A673 (cell line): ENCODE results near the gene SLC19A1. TPM values are rescaled to one million over a fixed set of nuclear protein-coding genes. Genes with fewer than 3 reads are reported as not detected.

ENCODE experiments used
- BruUV-seq: library from RNA; stranded (reverse); fragments of 400-500 nt; replicated peaks from 2 replicates; lab custom pipeline; 2021; lab: Mats Ljungman, UMichigan
- CTCF ChIA-PET: fragments of 300-600 bp; sonication (Branson Sonifier 250); formaldehyde crosslinking; loops from one replicate; lab custom pipeline; 2022; ENCODE audit warnings: antibody characterized with exemption; lab: Charles Lee
- POLR2A ChIA-PET: fragments of 300-600 bp; sonication (Branson Sonifier 250); formaldehyde crosslinking; loops from one replicate; lab custom pipeline; 2022; ENCODE audit warnings: antibody characterized with exemption; ENCODE audit not compliant: low non-redundant PET; lab: Charles Lee
- DNase-seq: peaks from one replicate; pipeline ENCODE4 v3.0.0-alpha.2; 2015; ENCODE audit warnings: low spot score
- H3K27ac ChIP-seq: fragments of 200-600 bp; sonication (generic); 2 replicates; pipeline ENCODE4 v1.5.1; 2016; ENCODE audit warnings: mixed run types, low read depth, mild to moderate bottlenecking, mixed read lengths, antibody characterized with exemption, low read length; ENCODE audit not compliant: poor library complexity, severe bottlenecking
- H3K27me3 ChIP-seq: fragments of 200-600 bp; sonication (generic); replicated peaks from 2 replicates; pipeline ENCODE4 v1.6.1; 2017; ENCODE audit warnings: mixed run types, low read depth, mild to moderate bottlenecking, mixed read lengths, antibody characterized with exemption, low read length; ENCODE audit not compliant: insufficient read depth, poor library complexity
- H3K36me3 ChIP-seq: fragments of 200-600 bp; sonication (generic); 2 replicates; pipeline ENCODE4 v1.6.1; 2016; ENCODE audit warnings: mixed run types, mild to moderate bottlenecking, mixed read lengths, antibody characterized with exemption, low read length; ENCODE audit not compliant: insufficient read depth, poor library complexity, severe bottlenecking
- H3K4me1 ChIP-seq: fragments of 200-600 bp; sonication (generic); 2 replicates; pipeline ENCODE4 v1.6.1; 2017; ENCODE audit warnings: mixed run types, mild to moderate bottlenecking, mixed read lengths, antibody characterized with exemption, low read length; ENCODE audit not compliant: insufficient read depth, poor library complexity, severe bottlenecking
- H3K4me3 ChIP-seq: fragments of 200-600 bp; sonication (generic); 2 replicates; pipeline ENCODE4 v1.5.1; 2016; ENCODE audit warnings: low read depth, mixed run types, mild to moderate bottlenecking, mixed read lengths, low read length; ENCODE audit not compliant: poor library complexity, severe bottlenecking
- H3K9me3 ChIP-seq: fragments of 200-600 bp; sonication (generic); 2 replicates; pipeline ENCODE4 v1.6.1; 2016; ENCODE audit warnings: mixed run types, low read depth, mild to moderate bottlenecking, mixed read lengths, antibody characterized with exemption, low read length; ENCODE audit not compliant: poor library complexity, severe bottlenecking
- EZH2 ChIP-seq: fragments of 200-600 bp; sonication (generic); IDR thresholded peaks from 2 replicates; pipeline ENCODE4 v1.6.1; 2017; ENCODE audit warnings: borderline replicate concordance, low read depth, mild to moderate bottlenecking, mixed read lengths, antibody characterized with exemption, low read length; ENCODE audit not compliant: poor library complexity, severe bottlenecking
- intact Hi-C: fragments of 100-400 bp; cut with micrococcal nuclease; formaldehyde crosslinking; loops from one replicate; pipeline ENCODE4 v1.10.0; 2022; ENCODE audit not compliant: unreplicated experiment
- total RNA-seq: library from RNA; stranded (reverse); gene quantifications from 2 replicates; pipeline ENCODE4 v1.2.3, GENCODE V29; 2021
- TF ChIP-seq, protein P1 (sequence below): fragments of 300-800, 200-600 bp; sonication (generic); conservative IDR thresholded peaks from 2 replicates; pipeline ENCODE4 v1.5.1; 2017; ENCODE audit warnings: low read depth, mild to moderate bottlenecking, antibody characterized with exemption, low read length, moderate library complexity, mixed read lengths

Gene SLC19A1
- total RNA-seq, 1 experiment from 2014 or later, result 72.1 TPM

GRCh38 chr21:45551783-45552695, 9.8 kb upstream of the SLC19A1 start:
- H3K36me3 ChIP-seq, result no peaks in the 10 kb centered on the region
- DNase-seq, result no peak
- POLR2A ChIA-PET, result no interaction called here
- H3K4me3 ChIP-seq, result no peak overlapping the region
- no peaks in the 10 kb centered on the region for H3K9me3 ChIP-seq
- CTCF ChIA-PET, result no interaction called here
- H3K27me3 ChIP-seq, result no peaks in the 10 kb centered on the region
- no peak overlapping the region for H3K27ac ChIP-seq
- intact Hi-C loops, result no loop called here
- no peaks in the 10 kb centered on the region for H3K4me1 ChIP-seq
- no TSS peak for BruUV-seq
- TF ChIP-seq, protein P1, sequence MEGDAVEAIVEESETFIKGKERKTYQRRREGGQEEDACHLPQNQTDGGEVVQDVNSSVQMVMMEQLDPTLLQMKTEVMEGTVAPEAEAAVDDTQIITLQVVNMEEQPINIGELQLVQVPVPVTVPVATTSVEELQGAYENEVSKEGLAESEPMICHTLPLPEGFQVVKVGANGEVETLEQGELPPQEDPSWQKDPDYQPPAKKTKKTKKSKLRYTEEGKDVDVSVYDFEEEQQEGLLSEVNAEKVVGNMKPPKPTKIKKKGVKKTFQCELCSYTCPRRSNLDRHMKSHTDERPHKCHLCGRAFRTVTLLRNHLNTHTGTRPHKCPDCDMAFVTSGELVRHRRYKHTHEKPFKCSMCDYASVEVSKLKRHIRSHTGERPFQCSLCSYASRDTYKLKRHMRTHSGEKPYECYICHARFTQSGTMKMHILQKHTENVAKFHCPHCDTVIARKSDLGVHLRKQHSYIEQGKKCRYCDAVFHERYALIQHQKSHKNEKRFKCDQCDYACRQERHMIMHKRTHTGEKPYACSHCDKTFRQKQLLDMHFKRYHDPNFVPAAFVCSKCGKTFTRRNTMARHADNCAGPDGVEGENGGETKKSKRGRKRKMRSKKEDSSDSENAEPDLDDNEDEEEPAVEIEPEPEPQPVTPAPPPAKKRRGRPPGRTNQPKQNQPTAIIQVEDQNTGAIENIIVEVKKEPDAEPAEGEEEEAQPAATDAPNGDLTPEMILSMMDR, result no peak
- no peak for TF ChIP-seq EZH2

DNA sequence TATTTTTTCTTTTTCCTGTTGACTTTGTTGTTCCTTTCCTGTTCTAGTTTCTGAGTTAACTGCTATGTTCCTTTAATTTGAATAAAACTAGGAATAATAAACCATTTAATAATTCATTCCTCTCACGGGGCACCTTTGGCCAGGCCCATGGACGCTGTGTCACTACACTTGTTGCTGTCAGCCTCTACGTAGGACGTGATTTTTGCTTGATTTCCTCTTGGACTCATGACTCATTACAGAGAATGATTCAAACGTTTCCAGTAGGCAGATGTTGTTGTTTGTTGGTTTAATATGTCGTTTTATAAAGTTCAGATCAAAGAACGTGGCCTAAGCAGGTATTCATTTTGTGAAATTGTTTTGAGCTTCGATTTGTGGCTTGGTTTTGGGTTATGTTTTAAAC, 9.1 kb upstream of the SLC19A1 start:
- H3K27ac ChIP-seq, result no peak overlapping the region
- H3K9me3 ChIP-seq, result no peaks in the 10 kb centered on the region
- H3K4me1 ChIP-seq, result no peaks in the 10 kb centered on the region
- intact Hi-C loops, result no loop called here
- TF ChIP-seq, protein P1, result no peak
- no peak for TF ChIP-seq EZH2
- POLR2A ChIA-PET, result no interaction called here
- no peaks in the 10 kb centered on the region for H3K36me3 ChIP-seq
- no TSS peak for BruUV-seq
- H3K4me3 ChIP-seq, result no peak overlapping the region
- H3K27me3 ChIP-seq, result no peaks in the 10 kb centered on the region
- CTCF ChIA-PET, result no interaction called here
- no peak for DNase-seq

DNA sequence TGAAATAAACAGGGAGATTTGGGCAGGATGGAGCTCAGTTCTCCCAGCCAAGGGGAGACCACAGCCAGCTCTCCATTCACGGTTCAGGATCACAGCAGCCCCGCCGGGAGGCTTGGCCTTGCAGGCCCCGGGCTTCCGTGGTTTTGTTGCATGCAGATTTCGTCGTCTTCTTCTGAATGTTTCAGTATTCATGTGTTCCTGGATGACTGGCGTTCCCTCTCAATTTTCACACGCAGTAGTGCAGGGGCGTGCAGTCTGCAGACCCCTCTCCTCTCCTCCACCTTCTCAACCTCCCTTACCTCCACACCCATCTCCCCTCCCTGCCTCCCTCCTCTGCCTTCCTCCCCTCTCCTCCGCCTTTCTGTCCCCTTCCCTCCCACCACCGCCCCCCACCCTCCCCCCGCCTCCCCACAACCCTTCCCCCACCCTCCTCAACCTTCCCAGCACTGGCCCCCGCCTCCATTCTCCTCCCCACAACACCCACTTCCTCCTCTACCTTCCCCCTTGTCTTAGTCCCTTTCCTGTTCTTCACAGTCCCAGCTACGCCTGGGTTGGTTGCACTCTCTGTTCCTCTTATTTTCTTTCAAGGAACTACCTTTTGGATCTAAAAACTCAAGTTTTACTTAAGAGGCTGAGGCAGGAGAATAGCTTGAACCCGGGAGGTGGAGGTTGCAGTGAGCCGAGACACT, 8.4 kb upstream of the SLC19A1 start:
- TF ChIP-seq, protein P1, result no peak
- no peak for TF ChIP-seq EZH2
- CTCF ChIA-PET, result no interaction called here
- H3K36me3 ChIP-seq, result no peaks in the 10 kb centered on the region
- no peaks in the 10 kb centered on the region for H3K9me3 ChIP-seq
- no peak overlapping the region for H3K27ac ChIP-seq
- intact Hi-C loops, result no loop called here
- no peaks in the 10 kb centered on the region for H3K27me3 ChIP-seq
- POLR2A ChIA-PET, result no interaction called here
- DNase-seq, result no peak
- no peaks in the 10 kb centered on the region for H3K4me1 ChIP-seq
- no peak overlapping the region for H3K4me3 ChIP-seq
- no TSS peak for BruUV-seq
